Lower leg skin (tissue), 3 donors: ENCODE measurements around the gene DTX1.

Source experiments
- POLR2A ChIP-seq, 2 donors: fragments of 450-650 bp; IDR thresholded peaks; one replicate each; pipeline ENCODE4 v1.6.1; 2016 to 2017; ENCODE audit warnings: antibody characterized with exemption in 2 of 2, mild to moderate bottlenecking in 1 of 2, moderate library complexity in 1 of 2
- TF ChIP-seq, protein P1 (sequence below), 3 donors: fragments of 450-650 bp; IDR thresholded peaks; one replicate each; pipeline ENCODE4 v1.5.1; 2016; ENCODE audit warnings: antibody characterized with exemption in 3 of 3, mild to moderate bottlenecking in 3 of 3, moderate library complexity in 2 of 3

DNA sequence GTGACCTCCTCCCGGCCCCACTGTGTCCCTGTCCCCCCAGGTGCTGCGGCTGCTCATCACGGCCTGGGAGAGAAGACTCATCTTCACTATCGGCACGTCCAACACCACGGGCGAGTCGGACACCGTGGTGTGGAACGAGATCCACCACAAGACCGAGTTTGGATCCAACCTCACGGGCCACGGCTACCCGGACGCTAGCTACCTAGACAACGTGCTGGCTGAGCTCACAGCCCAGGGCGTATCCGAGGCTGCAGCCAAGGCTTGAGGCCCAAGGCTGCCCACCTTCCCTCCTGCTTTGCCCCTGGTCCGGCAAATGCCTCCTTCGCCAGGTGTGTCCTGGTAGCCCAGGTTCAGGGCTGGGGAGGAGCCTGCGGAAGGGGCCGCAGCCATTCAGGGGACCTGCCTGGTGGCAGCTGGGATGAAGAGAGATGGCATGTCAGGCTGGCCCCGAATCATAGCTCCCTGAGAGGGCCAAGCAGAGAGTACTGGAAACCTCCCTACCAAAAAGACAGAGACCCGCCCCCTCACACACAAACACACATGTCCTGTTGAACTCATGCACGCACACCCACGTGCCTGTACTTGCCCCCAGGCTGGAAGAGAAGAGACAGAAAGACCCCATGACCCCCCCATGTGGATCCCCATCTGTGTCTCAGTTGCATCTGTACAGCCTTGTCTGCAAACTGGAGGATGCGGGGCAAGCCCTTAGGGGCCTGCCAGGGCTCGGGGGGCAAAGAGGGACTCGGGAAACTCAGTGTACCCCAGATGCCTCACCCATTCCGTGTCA is 40.3 kb downstream of the DTX1 start:
- TF ChIP-seq, protein P1, sequence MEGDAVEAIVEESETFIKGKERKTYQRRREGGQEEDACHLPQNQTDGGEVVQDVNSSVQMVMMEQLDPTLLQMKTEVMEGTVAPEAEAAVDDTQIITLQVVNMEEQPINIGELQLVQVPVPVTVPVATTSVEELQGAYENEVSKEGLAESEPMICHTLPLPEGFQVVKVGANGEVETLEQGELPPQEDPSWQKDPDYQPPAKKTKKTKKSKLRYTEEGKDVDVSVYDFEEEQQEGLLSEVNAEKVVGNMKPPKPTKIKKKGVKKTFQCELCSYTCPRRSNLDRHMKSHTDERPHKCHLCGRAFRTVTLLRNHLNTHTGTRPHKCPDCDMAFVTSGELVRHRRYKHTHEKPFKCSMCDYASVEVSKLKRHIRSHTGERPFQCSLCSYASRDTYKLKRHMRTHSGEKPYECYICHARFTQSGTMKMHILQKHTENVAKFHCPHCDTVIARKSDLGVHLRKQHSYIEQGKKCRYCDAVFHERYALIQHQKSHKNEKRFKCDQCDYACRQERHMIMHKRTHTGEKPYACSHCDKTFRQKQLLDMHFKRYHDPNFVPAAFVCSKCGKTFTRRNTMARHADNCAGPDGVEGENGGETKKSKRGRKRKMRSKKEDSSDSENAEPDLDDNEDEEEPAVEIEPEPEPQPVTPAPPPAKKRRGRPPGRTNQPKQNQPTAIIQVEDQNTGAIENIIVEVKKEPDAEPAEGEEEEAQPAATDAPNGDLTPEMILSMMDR (IDR thresholded peaks at IDR 0.05), result no peak
- TF ChIP-seq POLR2A (IDR thresholded peaks at IDR 0.05), result no peak
